K562 (cell line): ENCODE measurements around the gene SGMS1.

Experiments
- CEBPB ChIP-seq: fragments of 450-650 bp; IDR thresholded peaks from 2 replicates; pipeline ENCODE4 v1.6.1; 2016; ENCODE audit warnings: missing genetic modification characterization, missing compliant biosample characterization
- ELF4 ChIP-seq: fragments of 450-650 bp; formaldehyde crosslinking; IDR thresholded peaks from 2 replicates; pipeline ENCODE4 v1.4.0; 2022; ENCODE audit warnings: missing genetic modification characterization
- KDM1A ChIP-seq, 2 experiments: fragments of 450-650 bp; IDR thresholded peaks; 2 replicates each; pipeline ENCODE4 v1.6.1; 2016; ENCODE audit warnings: mild to moderate bottlenecking in 2 of 2
- LARP7 ChIP-seq: fragments of 450-650 bp; IDR thresholded peaks from 2 replicates; pipeline ENCODE4 v1.6.1; 2016
- POLR2A ChIP-seq: fragments of 450-650 bp; conservative IDR thresholded peaks from 2 replicates; pipeline ENCODE4 v1.6.1; 2016
- RCOR1 ChIP-seq, 2 experiments: IDR thresholded peaks; 2 replicates each; pipeline ENCODE4 v1.6.1; 2012; ENCODE audit warnings: low read depth in 2 of 2, low read length in 2 of 2, borderline replicate concordance in 1 of 2, improper control_type of control experiment in 1 of 2
- RNF2 ChIP-seq: sonication (generic); IDR thresholded peaks from 2 replicates; pipeline ENCODE4 v1.6.1; 2016
- TAF1 ChIP-seq: IDR thresholded peaks from 2 replicates; pipeline ENCODE4 v1.6.1; 2011; ENCODE audit warnings: mild to moderate bottlenecking, low read length, moderate library complexity; ENCODE audit not compliant: insufficient read depth, control insufficient read depth, severe bottlenecking; ENCODE audit errors: extremely low read depth
- ZNF121 ChIP-seq: sonication (generic); formaldehyde crosslinking; conservative IDR thresholded peaks from 2 replicates; pipeline ENCODE4 v1.8.0; 2022; ENCODE audit warnings: missing genetic modification reagents
- ZNF586 ChIP-seq: fragments of 450-650 bp; formaldehyde crosslinking; conservative IDR thresholded peaks from 2 replicates; pipeline ENCODE4 v1.4.0; 2020; ENCODE audit warnings: mild to moderate bottlenecking, moderate library complexity
- TF ChIP-seq, protein P1 (sequence below), 3 experiments: IDR thresholded peaks in 2 of 3; conservative IDR thresholded peaks in 1 of 3; 2 replicates each; pipeline ENCODE4 v1.5.1; 2011 to 2012; ENCODE audit warnings: low read length in 3 of 3, mild to moderate bottlenecking in 3 of 3, control low read depth in 2 of 3, improper control_type of control experiment in 1 of 3, inconsistent platforms in 1 of 3, low read depth in 1 of 3, mixed read lengths in 1 of 3, moderate library complexity in 1 of 3; ENCODE audit not compliant: insufficient read depth in 2 of 3
- TF ChIP-seq, protein P2 (sequence below), 2 experiments: fragments of 450-650 bp; IDR thresholded peaks; 2 replicates each; pipeline ENCODE4 v1.6.1; 2016; ENCODE audit warnings: mild to moderate bottlenecking in 2 of 2, borderline replicate concordance in 1 of 2, low read depth in 1 of 2, moderate library complexity in 1 of 2
- TF ChIP-seq, protein P3 (sequence below): sonication (generic); formaldehyde crosslinking; IDR thresholded peaks from 2 replicates; pipeline ENCODE4 v1.8.1; 2023; ENCODE audit warnings: missing genetic modification reagents, mild to moderate bottlenecking, borderline replicate concordance

DNA sequence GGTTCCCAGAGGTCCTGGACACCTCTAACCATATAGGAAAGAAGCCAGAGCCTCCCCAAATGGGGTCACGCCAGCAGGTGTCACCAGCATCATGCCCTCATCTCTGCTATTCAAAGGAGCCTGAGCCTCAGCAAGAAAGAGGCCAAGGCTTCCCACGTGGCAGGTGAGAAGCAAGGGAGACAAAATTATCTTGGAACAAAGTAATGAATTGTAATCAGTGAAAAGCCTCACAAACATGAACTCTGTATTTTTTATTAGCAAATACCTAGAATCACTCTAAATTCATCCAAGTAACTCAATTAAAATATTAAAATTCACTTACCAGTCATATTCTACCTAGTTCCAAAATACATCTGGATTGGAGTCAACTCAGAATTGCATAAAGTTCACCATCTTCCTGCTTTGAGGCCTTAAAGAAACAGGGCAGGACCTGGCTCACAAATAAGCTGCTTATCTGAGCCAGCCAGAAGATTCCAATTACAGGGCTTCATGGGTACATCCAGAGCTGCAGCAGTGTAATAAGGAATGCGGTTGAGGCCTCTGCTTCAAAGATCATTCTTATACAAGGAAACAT, 68.7 kb downstream of the SGMS1 start:
- TF ChIP-seq ELF4 (CRISPR knock-in tag) (no peak), LARP7 (no peak), POLR2A (no peak), RNF2 (peak; percentile 45; the same call in 1 of the 2 replicates), ZNF121 (CRISPR knock-in tag) (no peak), CEBPB (tag) (0 out of 2 replicates have a peak, but pooled peaks have one; percentile 28), ZNF586 (CRISPR knock-in tag) (no peak), KDM1A (IDR thresholded peaks at IDR 0.05) (peak in 1 of 2 experiments; percentile 75), RCOR1 (IDR thresholded peaks at IDR 0.05; ENCODE audit: borderline replicate concordance in 1 of 2, low read depth in 2 of 2, low read length in 2 of 2) (peak in 1 of 2 experiments; percentile 90; a peak in 3 of 4 replicates), TAF1 (peak; percentile 41)
- TF ChIP-seq, protein P1, sequence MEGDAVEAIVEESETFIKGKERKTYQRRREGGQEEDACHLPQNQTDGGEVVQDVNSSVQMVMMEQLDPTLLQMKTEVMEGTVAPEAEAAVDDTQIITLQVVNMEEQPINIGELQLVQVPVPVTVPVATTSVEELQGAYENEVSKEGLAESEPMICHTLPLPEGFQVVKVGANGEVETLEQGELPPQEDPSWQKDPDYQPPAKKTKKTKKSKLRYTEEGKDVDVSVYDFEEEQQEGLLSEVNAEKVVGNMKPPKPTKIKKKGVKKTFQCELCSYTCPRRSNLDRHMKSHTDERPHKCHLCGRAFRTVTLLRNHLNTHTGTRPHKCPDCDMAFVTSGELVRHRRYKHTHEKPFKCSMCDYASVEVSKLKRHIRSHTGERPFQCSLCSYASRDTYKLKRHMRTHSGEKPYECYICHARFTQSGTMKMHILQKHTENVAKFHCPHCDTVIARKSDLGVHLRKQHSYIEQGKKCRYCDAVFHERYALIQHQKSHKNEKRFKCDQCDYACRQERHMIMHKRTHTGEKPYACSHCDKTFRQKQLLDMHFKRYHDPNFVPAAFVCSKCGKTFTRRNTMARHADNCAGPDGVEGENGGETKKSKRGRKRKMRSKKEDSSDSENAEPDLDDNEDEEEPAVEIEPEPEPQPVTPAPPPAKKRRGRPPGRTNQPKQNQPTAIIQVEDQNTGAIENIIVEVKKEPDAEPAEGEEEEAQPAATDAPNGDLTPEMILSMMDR (IDR thresholded peaks at IDR 0.05 in 2 of 3, conservative IDR thresholded peaks at IDR 0.05 in 1 of 3; ENCODE audit: insufficient read depth in 2 of 3, low read depth in 1 of 3, low read length in 3 of 3) = peak; percentile 53 to 67 (median 65)
- TF ChIP-seq, protein P2, sequence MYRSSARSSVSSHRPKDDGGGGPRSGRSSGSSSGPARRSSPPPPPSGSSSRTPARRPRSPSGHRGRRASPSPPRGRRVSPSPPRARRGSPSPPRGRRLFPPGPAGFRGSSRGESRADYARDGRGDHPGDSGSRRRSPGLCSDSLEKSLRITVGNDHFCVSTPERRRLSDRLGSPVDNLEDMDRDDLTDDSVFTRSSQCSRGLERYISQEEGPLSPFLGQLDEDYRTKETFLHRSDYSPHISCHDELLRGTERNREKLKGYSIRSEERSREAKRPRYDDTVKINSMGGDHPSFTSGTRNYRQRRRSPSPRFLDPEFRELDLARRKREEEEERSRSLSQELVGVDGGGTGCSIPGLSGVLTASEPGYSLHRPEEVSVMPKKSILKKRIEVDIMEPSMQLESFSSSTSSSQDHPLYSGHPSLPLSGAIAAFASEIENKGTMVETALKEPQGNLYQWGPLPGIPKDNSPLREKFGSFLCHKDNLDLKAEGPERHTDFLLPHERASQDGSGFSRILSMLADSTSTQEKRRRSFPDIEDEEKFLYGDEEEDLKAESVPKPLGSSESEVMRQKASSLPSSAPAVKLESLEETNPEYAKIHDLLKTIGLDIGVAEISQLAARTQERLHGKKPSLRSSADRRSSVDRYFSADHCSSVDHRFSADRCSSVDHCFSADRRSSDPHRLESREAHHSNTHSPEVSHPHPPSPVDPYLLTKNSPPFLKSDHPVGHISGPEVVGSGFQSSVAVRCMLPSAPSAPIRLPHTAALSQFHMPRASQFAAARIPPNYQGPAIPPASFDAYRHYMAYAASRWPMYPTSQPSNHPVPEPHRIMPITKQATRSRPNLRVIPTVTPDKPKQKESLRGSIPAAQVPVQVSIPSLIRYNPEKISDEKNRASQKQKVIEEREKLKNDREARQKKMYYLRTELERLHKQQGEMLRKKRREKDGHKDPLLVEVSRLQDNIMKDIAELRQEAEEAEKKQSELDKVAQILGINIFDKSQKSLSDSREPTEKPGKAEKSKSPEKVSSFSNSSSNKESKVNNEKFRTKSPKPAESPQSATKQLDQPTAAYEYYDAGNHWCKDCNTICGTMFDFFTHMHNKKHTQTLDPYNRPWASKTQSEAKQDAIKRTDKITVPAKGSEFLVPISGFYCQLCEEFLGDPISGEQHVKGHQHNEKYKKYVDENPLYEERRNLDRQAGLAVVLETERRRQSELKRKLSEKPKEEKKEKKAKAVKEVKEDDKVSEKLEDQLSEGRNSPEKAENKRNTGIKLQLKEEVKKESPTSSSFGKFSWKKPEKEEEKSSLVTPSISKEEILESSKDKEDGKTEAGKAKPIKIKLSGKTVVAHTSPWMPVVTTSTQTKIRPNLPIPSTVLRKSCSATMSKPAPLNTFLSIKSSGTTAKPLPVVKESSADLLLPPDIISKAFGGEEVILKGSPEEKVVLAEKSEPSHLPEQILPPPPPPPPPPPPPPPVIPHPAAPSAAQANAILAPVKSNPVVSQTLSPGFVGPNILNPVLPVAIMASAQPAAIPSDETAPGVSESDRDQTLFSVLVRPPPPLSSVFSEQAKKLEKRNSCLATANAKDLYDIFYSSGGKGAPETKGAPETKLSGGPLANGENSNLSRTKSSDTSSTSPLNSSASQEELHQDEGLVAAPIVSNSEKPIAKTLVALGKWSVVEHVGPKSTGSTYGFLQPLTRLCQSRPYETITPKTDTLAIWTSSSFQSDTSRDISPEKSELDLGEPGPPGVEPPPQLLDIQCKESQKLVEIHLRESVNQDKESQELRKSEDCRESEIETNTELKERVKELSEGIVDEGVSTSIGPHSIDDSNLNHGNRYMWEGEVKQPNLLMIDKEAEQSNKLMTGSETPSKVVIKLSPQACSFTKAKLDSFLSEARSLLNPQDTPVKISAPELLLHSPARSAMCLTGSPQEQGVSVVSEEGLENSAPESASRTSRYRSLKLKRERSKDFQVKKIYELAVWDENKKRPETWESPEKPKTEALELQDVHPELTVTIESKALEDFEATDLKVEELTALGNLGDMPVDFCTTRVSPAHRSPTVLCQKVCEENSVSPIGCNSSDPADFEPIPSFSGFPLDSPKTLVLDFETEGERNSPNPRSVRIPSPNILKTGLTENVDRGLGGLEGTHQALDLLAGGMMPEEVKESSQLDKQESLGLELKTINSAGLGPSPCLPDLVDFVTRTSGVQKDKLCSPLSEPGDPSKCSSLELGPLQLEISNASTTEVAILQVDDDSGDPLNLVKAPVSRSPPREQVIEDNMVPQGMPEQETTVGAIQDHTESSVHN (IDR thresholded peaks at IDR 0.05; ENCODE audit: borderline replicate concordance in 1 of 2, low read depth in 1 of 2) = no peak
- TF ChIP-seq, protein P3, sequence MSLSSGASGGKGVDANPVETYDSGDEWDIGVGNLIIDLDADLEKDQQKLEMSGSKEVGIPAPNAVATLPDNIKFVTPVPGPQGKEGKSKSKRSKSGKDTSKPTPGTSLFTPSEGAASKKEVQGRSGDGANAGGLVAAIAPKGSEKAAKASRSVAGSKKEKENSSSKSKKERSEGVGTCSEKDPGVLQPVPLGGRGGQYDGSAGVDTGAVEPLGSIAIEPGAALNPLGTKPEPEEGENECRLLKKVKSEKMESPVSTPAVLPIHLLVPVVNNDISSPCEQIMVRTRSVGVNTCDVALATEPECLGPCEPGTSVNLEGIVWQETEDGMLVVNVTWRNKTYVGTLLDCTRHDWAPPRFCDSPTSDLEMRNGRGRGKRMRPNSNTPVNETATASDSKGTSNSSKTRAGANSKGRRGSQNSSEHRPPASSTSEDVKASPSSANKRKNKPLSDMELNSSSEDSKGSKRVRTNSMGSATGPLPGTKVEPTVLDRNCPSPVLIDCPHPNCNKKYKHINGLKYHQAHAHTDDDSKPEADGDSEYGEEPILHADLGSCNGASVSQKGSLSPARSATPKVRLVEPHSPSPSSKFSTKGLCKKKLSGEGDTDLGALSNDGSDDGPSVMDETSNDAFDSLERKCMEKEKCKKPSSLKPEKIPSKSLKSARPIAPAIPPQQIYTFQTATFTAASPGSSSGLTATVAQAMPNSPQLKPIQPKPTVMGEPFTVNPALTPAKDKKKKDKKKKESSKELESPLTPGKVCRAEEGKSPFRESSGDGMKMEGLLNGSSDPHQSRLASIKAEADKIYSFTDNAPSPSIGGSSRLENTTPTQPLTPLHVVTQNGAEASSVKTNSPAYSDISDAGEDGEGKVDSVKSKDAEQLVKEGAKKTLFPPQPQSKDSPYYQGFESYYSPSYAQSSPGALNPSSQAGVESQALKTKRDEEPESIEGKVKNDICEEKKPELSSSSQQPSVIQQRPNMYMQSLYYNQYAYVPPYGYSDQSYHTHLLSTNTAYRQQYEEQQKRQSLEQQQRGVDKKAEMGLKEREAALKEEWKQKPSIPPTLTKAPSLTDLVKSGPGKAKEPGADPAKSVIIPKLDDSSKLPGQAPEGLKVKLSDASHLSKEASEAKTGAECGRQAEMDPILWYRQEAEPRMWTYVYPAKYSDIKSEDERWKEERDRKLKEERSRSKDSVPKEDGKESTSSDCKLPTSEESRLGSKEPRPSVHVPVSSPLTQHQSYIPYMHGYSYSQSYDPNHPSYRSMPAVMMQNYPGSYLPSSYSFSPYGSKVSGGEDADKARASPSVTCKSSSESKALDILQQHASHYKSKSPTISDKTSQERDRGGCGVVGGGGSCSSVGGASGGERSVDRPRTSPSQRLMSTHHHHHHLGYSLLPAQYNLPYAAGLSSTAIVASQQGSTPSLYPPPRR (CRISPR knock-in tag) = no peak
